ENCODE results near the gene ARHGEF2.

- TF ChIP-seq CTCF (IDR thresholded peaks at IDR 0.05) = no peak
- no peak for TF ChIP-seq POLR2A (IDR thresholded peaks at IDR 0.05)
- TF ChIP-seq EP300 (IDR thresholded peaks at IDR 0.05) = no peak
Observed at GRCh38 chr1:155990005-155990739, 11.8 kb upstream of the ARHGEF2 start.

Measured in ovary (tissue), 3 donors.